ENCODE data around the gene SNAPC2.
A peak's percentile ranks its signal among the peaks of the same experiment; 100 is the strongest.
"Not testable (repeated sequence)": the region's sequence is repeated elsewhere in the genome, so short reads cannot be mapped to it uniquely, and the experiment has no call there.

The SNAPC2 gene

DNA sequence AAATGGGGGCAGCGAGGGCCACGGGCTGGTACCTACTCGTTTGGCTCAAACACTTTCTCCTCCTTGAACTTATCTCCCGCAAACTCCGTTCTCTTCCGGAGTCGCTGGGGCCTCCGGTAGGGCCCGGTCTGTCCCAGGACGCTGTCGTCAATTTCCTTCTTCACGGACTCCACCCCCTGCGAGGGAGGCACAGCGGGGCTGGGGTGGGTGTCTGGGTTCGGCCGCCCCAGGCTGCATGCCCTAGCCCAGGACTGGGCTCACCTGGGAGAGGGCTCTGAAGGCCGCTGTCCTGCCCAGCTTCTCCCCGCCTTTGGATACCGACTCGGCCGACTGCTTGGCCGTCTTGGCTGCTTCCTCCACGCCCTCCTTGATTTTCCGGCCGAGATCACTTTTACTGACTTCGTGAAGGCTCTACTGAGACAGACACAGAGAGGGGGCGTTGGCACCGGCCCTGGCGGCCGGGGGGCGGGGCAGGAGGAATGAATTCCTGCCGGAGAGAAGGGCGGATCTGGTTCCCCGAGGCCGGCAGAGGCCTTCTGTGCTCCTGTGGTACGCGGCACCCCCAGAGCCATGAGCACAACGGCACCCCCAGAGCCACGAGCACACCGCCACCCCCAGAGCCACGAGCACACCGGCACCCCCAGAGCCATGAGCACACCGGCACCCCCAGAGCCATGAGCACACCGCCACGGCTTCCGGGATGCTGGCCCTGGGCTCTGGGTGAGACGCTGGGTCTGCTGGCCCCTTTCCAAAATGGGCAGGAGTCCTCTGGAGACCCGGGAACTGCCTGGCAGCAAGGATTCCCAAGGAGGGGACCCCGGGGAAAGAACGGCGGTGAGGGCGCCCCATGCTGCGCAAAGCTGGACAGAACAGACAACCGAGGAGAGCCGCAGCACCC, 13.9 kb downstream of the SNAPC2 start:
- DNase-seq (ENCODE audit: low read depth in 2 of 2) = no peak

DNA sequence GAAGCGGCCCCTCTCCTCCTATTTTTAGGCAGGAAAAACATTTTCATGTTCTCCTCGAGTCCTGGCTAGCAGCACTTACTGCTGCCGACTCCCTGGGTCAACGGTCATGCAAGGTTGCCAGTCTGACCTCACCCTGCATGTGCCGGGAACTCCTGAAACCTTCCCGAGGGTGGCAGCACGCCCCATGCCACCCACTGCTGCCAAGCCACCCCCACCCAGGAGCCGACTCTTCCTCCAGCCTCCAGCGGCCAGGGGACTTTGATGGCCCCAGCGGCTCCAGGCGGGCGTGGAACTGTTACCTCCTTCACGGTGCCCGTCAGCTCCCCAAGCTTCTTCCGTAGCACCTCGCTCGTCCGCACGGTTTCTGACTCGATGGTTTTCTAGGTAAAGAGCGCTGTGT, 14.6 kb downstream of the SNAPC2 start:
- no peak for DNase-seq (ENCODE audit: low read depth in 2 of 2)

DNA sequence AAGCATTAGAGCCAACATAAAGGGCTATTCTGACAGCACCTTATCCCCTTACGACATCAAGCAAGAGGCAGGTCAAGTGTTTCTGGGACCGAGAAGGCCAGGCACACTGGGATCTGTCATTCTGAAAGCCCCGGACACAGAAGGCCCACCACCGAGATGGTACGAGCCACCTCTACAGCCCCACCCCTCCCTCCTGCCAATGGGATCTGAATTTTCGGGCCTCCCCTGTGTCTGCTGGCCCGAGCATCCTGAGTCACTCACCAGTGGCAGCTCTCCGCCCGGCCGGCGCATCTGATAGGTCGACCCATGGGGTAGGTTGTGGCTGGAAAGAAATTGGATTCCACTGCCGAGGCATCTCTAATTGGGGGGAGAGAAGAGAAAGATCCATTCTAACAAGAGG, 20.7 kb downstream of the SNAPC2 start:
- no peak for DNase-seq (ENCODE audit: low read depth in 2 of 2)

DNA sequence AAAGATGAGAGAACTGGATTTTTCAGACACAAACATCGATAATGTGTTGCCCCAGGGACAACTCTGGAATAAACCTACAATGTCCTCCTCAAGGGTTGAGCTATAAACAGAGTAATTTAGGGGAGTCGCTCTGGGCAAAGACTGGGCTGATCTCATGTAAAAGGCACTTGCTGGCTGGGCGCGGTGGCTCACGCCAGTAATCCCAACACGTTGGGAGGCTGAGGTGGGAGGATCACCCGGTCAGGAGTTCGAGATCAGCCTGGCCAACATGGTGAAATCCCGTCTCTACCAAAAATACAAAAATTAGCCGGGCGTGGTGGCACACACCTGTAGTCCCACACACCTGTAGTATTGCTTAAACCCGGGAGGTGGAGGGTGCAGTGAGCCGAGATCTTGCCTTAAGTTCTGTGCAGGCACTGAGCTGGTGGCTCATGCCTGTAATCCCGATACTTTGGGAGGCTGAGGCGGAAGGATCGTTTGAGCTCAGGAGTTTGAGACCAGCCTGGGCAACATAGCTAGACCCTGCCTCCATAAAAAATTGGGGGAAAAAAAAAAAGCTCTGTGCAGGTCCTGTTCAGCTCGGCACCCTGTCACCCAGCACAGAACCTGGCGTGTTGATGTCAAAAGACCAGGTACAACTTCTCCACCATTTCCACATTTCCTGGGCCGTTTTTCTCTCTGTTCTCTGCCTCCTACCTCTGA, 21.9 kb downstream of the SNAPC2 start:
- no peak for DNase-seq (ENCODE audit: low read depth in 2 of 2)

DNA sequence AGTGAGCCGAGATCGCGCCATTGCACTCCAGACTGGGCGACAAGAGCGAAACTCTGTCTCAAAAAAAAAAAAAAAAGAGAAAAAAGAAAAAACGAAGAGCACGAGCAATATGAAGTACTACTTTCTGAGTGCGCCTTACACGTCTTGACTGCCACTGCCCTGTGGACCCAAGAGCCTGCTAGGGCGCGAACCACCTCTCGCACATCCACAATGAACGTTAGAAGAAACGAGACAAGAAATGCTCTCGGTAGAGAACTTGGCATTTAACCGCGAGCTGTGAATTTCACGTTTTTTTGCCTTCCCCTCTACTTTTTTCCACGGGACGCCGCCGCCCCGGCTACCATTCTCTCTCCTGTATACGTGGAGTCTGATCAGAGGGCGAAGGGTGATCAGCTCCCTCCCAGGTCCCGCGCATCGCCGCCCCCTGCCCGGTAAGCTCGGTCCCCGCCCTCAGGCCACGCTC, 22.9 kb downstream of the SNAPC2 start:
- no peak for DNase-seq (ENCODE audit: low read depth in 2 of 2)

DNA sequence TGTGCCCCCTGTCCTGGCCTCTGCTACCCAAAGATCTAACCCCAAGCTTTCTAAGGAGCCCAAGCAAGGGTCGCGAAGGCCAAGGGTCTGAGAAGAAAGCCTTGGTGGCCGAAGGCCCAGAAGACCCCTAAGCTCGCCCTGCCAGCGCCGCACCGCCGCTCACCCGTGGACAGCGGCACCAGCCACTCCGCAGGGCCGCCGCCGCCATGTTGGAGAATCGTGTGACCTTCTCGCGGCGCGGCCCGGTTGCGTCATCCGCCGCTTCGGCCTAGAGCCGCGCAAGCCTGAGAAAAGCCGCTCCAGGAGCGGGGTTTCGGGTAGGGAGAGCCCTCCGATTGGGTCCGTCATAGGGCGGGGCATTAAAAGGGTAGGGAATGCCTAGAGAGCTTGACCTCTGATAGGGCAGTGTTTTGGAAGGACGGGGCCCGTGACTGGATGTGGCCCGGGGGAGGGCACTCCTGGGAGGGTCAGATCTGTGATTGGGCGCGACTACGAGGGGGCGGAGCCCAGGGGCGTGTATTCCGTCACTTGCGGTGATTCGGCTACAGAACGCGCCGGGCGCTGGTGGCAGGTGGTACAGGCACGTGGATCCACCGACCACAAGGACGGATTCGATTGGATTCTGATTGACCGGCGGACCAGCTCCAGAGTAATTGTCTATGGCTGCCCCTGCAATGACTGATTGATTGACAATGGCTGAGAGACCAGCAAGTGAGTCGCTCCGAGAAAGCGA, 23.5 kb downstream of the SNAPC2 start, which contains the start of gene TIMM44:
Gene TIMM44, minus strand, starts transcription at position 223 of the 733 bp plus-strand sequence. Its CDS starts 15 bp downstream, at position 208.
- peak; percentile 96 to 99 for DNase-seq (ENCODE audit: low read depth in 2 of 2)

DNA sequence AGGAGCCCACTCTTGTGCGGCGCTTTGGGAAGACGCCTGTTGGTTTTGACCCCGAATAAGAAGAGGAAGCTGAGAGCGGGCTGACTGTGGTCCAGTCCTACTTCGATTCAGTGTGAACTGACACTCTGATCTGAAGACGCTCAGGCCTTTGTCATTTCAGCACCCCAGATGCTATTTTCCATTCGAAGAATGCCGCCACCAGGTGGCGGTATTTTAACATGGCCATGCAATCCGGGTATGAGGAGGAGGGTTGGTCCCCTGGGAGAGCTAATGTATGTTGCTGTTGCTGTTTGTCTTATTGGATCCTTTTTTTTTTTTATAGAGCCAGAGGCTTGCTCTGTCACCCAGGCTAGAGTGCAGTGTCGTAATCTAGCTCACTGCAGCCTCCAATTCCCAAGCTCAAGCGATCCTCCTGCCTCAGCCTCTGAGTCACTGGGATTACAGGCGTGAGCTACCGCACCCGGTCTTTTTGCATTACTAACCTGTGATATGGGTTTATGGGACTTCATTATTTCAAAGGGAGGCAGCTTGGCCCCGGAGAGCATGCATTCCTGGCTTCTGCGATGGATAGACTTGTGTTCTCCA, 24.1 kb downstream of the SNAPC2 start:
- DNase-seq (ENCODE audit: low read depth in 2 of 2) = peak; percentile 80 to 83

DNA sequence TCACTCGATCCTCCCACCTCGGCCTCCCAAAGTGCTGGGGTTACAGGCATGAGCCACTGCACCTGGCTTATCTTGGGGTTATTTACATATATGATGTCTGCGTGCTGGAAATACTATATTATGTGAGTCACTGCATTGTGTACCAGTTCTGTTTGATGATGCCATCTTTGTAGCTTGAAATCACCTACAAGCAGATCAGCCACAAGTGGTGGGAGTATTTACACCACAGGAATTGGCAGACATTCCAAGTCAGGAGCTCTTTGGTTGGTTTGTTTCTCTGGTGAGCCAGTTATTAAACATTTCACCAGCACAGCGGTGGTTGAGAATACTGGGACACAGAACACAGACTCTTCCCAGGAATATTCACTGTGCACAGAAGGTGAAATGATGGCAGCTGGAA, 27.8 kb downstream of the SNAPC2 start:
- DNase-seq (ENCODE audit: low read depth in 2 of 2) = no peak

DNA sequence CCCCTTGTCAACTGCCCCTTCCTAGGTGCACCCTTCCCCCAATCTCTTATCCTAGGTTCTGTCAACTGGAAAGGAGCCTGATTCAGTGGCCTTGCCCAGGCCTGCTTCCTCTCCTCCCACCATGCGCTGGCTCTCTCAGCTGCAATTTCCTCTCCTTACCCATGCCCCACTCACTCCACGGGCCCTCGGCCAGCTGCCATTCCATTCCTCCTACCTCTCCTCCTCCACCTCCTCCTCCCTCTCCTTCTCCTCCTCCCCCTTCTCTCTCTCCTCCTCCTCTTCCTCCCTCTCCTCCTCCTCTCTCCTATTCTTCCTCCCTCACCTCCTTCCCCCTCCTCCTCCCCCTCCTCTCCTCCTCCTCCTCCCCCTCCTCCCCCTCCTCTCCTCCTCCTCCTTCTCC, 32.9 kb downstream of the SNAPC2 start:
- DNase-seq (ENCODE audit: low read depth in 2 of 2) = no peak

DNA sequence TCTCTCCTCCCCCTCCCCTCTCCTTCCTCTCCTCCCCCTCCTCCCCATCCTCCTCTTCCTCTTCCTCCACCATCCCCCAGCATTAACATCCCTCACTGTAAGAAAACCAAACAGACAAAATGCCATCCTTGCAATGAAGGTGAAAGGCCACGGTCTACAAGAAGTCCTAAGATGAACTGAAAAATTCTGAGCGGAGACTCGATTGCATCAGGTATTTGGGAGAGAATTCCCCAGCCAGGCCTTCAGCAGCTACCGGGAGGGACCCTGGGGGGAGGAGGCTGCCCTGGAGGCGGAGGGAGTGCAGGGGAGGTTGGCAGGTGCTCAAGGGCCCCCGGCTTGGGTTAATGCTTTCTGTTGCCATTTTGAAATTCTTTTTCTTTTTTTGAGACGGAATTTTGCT, 33.4 kb downstream of the SNAPC2 start:
- DNase-seq (ENCODE audit: low read depth in 2 of 2) = no peak

DNA sequence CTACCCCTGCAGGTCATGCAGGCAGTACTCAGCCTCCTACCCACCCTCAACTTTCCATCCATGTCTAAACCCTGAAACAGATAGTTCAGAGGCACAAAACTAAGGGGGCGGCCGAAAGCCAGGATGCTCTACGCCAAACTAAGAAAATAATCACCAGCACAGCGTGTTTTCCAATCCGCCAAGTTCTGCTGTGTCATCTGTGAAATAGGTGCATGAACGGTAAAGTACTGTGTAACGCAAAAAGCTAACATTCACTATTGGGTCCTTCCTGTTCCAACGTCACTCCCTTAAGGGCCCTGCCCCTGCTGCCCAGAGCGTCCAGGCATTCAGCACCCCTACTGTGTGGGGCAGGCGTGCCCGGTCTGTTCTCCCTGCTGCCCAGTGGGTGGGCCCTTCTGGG, 35.6 kb downstream of the SNAPC2 start:
- DNase-seq (ENCODE audit: low read depth in 2 of 2) = no peak

DNA sequence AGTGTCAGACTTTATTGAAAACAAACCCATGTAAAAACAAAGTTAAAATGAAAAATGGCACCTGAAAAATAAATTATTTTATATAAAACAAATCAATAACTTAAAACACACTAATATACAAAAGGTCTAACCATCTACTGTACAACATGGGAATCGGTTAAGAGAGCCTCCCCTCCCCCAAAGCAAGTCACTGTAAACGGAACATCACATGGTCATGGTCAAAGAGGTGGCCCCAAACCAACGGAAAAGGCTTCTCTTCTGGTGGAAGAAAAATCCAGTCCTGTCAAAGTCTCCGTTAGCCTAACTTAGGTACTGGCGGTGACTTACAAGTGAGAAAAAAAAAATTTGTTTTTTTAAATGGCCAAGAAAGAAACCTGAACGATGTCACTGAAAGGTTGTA, 39.1 kb downstream of the SNAPC2 start:
- no peak for DNase-seq (ENCODE audit: low read depth in 2 of 2)

DNA sequence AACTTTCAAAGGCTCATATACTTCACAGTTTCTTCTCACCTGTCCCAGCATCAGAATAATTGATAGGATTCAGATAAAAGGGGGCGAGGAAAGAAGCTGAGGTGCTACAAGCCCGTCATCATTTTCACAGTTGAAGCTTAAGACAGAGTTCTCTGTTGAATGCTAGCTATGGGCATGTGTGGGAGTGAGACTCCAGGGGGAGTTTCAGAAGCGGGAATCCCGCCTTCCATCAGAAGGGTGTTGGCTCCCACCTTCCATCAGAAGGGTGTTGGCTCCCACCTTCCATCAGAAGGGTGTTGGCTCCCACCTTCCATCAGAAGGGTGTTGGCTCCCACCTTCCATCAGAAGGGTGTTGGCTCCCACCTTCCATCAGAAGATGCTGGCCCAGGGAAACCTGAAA, 40.9 kb downstream of the SNAPC2 start:
- not testable (repeated sequence) for DNase-seq (ENCODE audit: low read depth in 2 of 2)

DNA sequence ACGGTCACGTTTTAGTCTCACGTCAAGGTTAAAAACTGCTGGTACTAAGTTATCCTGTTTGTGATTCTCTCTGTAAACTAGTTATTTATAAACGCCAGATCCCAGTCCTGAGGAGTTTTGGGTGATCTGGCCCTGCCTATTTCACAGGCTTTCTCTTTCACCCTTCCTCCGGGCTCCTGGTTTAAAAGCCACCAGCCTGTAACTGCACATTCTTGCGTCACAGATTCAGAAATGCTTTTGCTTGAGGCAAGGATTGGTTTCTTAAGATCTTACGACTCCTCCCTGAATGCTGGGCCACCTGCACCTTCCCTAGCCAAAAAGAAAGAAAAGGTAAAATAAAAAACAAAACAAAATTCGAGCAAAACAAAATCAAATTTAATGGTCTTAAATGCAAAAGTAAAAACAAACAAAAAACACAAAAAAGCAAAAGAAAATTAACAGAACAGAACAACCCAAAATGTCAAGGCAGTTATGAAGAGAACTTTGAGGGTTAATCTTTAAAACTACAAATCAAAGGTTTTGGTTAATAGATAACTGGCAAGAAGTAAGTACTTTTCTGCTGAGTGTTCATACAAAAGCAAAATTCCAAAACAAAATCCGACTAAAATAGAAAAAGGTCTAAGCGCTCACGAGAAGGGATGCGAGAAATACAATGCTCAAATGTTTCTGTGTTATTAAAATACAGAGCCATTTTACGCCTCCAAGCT, 41.9 kb downstream of the SNAPC2 start:
- no peak for DNase-seq (ENCODE audit: low read depth in 2 of 2)

DNA sequence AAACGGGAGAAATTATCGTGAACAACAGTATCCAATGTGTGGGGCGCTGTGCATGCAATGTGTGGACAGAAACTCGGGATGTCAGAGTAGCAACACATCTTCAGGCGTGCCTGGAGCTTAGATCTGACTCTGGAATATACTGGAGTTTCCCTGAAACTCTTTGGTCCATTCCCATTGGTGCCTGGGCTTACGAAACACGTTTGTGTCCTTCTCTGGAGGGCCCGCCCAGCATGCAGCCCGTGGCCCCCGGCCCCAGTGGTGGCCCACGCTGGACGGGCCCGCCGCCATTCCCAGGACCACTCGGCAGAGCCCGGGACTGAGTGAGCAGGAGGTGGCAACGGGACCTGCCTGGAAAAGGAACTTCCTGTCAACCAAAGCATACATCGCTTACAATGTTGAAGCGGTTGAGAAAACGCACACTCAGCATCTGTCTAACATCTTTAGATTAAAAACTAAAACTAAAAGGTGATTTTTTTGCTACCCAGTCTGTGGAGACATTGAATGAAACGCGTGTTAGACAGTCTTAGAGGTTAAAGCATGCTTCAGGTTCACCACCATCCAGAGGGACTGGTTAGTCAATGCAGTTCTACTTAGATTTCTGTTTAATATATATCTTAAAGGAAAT, 42.6 kb downstream of the SNAPC2 start:
- DNase-seq (ENCODE audit: low read depth in 2 of 2) = no peak

DNA sequence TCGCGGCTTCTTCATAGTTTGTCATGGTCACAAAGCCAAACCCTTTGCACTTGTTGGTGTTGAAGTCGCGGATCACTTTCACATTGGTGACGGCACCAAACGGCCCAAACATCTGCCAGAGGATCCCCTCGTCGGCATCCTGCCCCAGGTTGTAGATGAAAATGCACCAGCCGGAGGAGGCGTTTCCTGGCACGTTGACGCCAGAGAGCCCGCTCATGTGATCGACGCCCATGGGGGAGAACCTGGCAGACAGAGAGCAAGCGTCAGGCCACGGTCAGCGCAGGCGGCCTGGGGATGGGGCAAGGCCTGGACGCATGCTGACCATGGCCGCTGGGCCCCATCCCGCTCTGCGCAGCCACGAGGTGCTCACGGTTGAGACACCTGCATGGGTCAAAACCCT, 43.4 kb downstream of the SNAPC2 start:
- no peak for DNase-seq (ENCODE audit: low read depth in 2 of 2)

DNA sequence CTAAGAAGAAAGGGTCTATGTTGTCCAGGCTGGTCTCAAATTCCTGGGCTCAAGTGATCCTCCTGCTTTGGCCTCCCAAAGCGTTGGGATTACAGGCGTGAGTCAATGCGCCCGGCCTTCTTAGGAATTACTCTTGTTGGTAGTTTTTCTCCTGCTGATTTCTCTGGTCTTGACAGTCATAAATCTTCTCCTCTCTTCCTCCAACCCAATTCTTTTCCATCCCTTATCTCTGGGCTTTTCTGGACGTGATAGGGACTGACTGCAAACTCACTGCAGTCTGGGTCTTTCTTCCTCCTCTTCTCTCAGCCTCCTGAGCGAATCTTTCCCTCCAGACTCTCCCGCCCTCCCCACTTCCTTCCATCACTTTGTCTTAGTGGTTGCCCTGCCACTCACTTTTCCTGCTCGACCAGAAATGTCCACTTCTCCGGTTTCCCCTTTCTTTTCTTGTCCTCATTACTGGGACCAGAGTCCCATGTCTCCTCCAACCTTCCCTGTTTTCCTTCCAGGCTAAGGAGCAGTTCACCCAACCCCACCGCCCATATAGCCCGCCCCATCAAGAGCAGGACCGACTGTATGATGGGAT, 45.2 kb downstream of the SNAPC2 start:
- no peak for DNase-seq (ENCODE audit: low read depth in 2 of 2)

DNA sequence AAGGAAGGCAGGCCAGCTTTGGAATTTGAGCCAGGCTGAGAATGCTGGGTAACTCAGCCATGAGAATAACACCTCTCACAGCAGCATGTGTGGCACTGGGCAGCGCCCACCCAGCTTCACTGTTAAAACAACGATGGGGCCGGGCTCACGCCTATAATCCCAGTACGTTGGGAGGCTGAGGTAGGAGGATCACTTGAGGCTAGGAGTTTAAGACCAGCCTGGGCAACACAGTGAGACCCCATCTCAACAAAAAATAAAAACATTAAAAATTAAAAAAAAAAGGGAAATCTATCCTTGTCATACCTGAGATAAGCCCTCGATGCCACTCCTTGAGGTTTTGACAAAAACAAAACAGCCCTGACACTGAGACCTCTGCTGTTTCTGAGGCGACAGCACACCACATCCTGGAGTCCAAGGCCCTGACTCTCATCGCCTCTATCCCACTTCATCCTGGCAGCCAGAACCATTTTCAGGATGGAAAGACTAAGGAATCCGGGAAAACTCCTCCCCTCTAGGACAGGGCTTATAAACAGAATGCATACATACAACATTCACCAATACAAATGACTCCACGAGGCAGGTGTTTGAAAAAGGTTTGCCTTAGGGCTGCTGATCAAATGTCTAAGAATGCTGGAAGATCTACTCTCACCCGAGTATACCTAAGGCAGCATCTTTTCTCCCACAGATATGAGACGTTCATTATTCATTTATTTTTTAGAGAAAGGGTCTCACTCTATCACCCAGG, 46.0 kb downstream of the SNAPC2 start:
- DNase-seq (ENCODE audit: low read depth in 2 of 2) = no peak

DNA sequence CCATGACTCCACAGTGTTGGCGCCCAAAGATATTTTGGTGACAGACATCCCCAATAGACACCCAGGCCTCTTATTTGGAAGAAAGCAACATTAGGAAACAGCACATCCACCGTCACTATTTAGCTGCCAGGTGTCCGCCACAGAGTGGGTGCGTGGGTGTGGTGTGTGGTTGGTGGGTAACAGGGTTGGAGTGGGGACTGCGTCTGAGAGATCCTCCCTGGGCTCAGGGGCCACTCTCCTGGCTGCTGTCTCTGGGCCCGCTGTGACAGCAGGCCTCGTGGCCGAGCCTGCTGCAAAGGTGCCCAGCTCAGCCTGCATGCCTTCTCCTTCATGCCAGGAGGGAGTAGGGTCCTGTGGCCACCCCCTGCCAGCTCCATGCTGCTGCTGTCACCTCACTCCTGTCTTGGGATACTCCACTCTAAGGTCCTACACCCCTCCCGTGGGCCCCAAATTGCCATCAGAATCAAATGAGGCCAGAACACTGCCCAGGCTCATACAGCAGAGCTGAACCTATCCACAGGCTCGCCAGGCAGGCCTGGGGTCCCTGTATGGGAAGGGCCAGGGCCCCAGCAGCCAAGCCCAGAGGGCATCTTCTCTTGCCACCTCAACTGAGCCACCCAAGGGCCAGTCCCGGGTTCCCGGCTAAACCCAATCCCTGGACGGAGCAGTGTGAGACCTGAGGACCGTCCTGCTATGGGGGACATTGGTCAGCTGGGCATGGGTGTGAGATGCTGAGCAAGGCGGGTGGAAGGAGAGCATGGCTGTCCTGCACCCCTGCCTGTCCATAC, 48.1 kb downstream of the SNAPC2 start:
- DNase-seq (ENCODE audit: low read depth in 2 of 2) = no peak

All from stimulated activated CD4-positive, alpha-beta T cell treated with anti-CD3 and anti-CD28 coated beads, Interleukin-4, amount 100 ng/mL, for 48 hours (primary cell).